ENCODE data around the gene PRKN. TPM values are rescaled to one million over a fixed set of nuclear protein-coding genes. Genes with fewer than 3 reads are reported as not detected.

Gene PRKN
- total RNA-seq, 1 donor from 2014 or later, result 4.9 TPM

GRCh38 chr6:161540532-161540931 lies 1187.0 kb downstream of the PRKN start:
- Histone ChIP-seq H3K4me3 (no peak overlapping the region), H3K27me3 (no peaks in the 10 kb centered on the region), H3K27ac (no peak overlapping the region), H3K9me3 (no peaks in the 10 kb centered on the region), H3K4me1 (no peaks in the 10 kb centered on the region), H3K36me3 (no peaks in the 10 kb centered on the region)
- DNase-seq (ENCODE audit: extremely low spot score in 2 of 2), result no peak
- TF ChIP-seq POLR2A (IDR thresholded peaks at IDR 0.05), result no peak
- no peak for TF ChIP-seq POLR2AphosphoS5 (IDR thresholded peaks at IDR 0.05; ENCODE audit: insufficient read depth in 1 of 2, low read depth in 1 of 2)
- no peak for TF ChIP-seq CTCF (IDR thresholded peaks at IDR 0.05)
- intact Hi-C loops (cut with DNase I), result no loop called here

DNA sequence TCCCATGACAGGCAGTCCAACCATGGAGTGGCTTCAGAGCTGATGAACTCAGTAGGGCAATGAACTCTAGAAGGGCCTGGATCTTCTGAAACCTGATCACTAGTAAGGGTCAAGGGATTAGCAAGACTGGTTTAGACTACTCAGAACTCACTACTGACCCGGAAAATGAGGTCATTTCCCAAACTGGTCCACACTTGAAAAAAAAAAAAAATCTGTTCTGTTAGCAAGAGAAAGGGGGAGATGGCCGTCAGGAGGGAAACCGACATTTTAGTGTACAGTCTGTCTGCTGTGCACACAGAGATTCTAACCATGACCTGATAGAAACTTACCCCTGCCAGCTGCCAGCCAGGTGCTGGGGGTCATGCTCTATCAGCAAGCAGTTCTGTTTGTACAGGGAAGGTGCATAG lies 1191.3 kb downstream of the PRKN start:
- no peak overlapping the region for H3K27ac ChIP-seq
- intact Hi-C loops (cut with DNase I), result no loop called here
- no peaks in the 10 kb centered on the region for H3K27me3 ChIP-seq
- no peak for DNase-seq (ENCODE audit: extremely low spot score in 2 of 2)
- no peaks in the 10 kb centered on the region for H3K4me1 ChIP-seq
- H3K9me3 ChIP-seq, result no peaks in the 10 kb centered on the region
- H3K36me3 ChIP-seq, result no peaks in the 10 kb centered on the region
- no peak for TF ChIP-seq CTCF (IDR thresholded peaks at IDR 0.05)
- H3K4me3 ChIP-seq, result no peak overlapping the region

- no peaks in the 10 kb centered on the region for H3K27me3 ChIP-seq
- no peak for DNase-seq (ENCODE audit: extremely low spot score in 2 of 2)
- H3K27ac ChIP-seq, result no peak overlapping the region
- no peaks in the 10 kb centered on the region for H3K9me3 ChIP-seq
- no peaks in the 10 kb centered on the region for H3K4me1 ChIP-seq
- H3K36me3 ChIP-seq, result no peaks in the 10 kb centered on the region
- no peak overlapping the region for H3K4me3 ChIP-seq
- intact Hi-C loops (cut with DNase I), result no loop called here
- TF ChIP-seq POLR2AphosphoS5 (IDR thresholded peaks at IDR 0.05; ENCODE audit: insufficient read depth in 1 of 2, low read depth in 1 of 2), result no peak
Measured at GRCh38 chr6:161534264-161534873, 1193.2 kb downstream of the PRKN start.

GRCh38 chr6:161533266-161533665 lies 1194.3 kb downstream of the PRKN start:
- no peaks in the 10 kb centered on the region for H3K4me1 ChIP-seq
- H3K27ac ChIP-seq, result no peak overlapping the region
- no peaks in the 10 kb centered on the region for H3K9me3 ChIP-seq
- no peak for TF ChIP-seq CTCF (IDR thresholded peaks at IDR 0.05)
- no peak for TF ChIP-seq POLR2AphosphoS5 (IDR thresholded peaks at IDR 0.05; ENCODE audit: insufficient read depth in 1 of 2, low read depth in 1 of 2)
- no peak for TF ChIP-seq POLR2A (IDR thresholded peaks at IDR 0.05)
- DNase-seq (ENCODE audit: extremely low spot score in 2 of 2), result no peak
- H3K27me3 ChIP-seq, result no peaks in the 10 kb centered on the region
- intact Hi-C loops (cut with DNase I), result no loop called here
- H3K36me3 ChIP-seq, result no peaks in the 10 kb centered on the region
- H3K4me3 ChIP-seq, result no peak overlapping the region

DNA sequence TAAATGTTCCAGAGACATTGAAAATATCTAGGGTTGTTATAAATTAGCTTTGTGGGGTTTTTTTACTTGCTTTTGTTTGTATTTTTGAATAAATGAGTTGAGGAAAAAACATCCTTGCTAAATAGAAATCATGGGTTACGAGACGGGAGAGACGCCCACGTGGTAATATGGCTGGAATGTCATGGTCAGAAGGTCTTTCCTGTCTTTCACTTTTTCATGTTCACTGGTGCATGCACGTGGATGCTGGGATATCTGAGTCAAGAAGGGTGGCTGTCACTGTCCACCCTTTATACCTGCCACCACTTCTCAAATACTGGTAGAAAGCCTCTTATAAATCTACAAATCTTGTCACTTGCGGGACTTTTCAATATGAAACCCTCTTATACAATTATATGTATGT lies 1195.0 kb downstream of the PRKN start:
- no peaks in the 10 kb centered on the region for H3K36me3 ChIP-seq
- no peak for DNase-seq (ENCODE audit: extremely low spot score in 2 of 2)
- no peak overlapping the region for H3K4me3 ChIP-seq
- no peaks in the 10 kb centered on the region for H3K9me3 ChIP-seq
- intact Hi-C loops (cut with DNase I), result no loop called here
- no peaks in the 10 kb centered on the region for H3K27me3 ChIP-seq
- H3K27ac ChIP-seq, result no peak overlapping the region
- H3K4me1 ChIP-seq, result no peaks in the 10 kb centered on the region
- TF ChIP-seq POLR2A (IDR thresholded peaks at IDR 0.05), result no peak
- TF ChIP-seq CTCF (IDR thresholded peaks at IDR 0.05), result no peak
- no peak for TF ChIP-seq POLR2AphosphoS5 (IDR thresholded peaks at IDR 0.05; ENCODE audit: insufficient read depth in 1 of 2, low read depth in 1 of 2)
